Cortex of kidney (tissue), 1 donor: ENCODE measurements around the gene TIMMDC1.
"Not testable (repeated sequence)": the region's sequence is repeated elsewhere in the genome, so short reads cannot be mapped to it uniquely, and the experiment has no call there.

Experiments used
- DNase-seq: peaks from one replicate; lab custom pipeline; 2025; lab: John Stamatoyannopoulos, UW

The TIMMDC1 gene

DNA sequence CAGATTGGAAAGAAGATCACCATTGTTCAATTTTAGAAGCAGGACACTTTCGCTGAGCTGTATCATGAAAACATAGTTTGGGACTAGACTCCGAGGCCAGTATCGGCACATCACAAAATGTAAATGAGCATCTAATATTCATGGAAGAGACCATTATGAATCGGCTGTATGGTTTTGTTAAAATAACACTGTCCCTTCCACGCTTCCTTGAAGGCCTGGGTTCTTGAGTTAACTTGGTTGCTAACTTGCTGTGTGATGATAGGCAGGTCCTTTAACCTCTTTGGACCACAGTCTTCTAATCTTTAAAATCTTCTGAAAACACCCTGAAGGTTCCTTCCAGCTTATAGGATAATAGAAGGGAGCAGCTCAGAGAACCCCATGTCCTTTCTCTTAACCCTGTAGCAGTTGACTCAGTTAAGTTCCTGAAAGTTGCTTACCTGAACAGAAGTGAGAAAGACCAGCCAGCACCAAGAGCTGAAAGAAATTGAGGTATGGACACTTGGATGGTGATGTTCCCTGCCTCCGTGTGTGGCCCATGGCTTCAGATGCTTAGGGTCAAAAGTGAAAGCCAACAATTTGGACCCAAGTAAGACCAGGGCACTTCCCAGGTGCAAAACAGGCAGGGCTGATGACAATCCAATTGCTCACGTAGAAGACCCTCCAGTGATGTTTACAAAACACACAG is 59.0 kb downstream of the TIMMDC1 start:
- DNase-seq = no peak

DNA sequence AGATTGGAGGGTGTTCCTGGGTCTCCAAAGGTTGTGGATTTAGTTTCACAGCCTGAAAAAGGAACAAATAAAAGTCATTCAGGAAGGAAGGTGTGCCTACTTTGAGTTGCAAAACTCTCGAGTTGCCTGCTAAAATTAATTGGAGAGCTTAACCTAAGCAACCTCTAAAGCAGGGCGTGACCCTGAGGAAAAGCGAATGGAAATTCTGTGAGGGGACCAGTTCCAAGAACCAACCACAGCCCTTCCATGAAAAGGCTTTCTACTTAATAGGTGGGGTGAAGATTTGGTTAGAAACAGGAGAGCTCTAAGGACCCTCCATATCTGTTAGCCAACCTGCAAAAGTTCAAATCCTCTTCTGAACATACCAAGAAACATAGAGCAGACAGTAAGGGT is 59.5 kb downstream of the TIMMDC1 start:
- DNase-seq = no peak

DNA sequence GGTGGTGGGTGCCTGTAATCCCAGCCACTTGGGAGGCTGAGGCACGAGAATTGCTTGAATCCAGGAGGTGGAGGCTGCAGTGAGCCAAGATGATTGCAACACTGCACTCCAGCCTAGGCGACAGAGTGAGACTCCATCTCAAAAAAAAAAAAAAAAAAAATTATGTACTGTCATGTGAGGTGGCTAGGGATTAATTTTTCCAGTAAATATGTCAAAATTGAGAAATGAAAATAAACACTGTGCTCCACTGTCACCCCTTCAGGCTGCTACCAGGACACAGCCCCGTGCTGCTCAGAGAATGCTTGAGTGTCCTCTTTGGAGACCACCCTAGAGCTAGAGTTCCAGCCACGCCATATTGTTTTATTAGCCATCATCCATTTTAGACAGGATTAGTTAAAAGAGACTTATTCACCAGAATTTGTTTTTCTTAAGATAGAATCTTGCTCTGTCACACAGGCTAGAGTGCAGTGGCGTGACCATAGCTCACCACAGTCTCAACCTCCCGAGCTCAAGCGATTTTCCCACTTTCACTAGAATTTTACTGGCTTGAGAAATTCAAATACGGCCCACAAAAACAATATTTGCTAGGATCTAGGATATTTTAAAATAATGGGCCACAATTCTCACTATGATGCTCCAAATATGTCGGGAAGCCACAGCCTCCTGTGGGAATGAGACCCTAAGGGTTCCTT is 60.4 kb downstream of the TIMMDC1 start:
- DNase-seq = no peak

DNA sequence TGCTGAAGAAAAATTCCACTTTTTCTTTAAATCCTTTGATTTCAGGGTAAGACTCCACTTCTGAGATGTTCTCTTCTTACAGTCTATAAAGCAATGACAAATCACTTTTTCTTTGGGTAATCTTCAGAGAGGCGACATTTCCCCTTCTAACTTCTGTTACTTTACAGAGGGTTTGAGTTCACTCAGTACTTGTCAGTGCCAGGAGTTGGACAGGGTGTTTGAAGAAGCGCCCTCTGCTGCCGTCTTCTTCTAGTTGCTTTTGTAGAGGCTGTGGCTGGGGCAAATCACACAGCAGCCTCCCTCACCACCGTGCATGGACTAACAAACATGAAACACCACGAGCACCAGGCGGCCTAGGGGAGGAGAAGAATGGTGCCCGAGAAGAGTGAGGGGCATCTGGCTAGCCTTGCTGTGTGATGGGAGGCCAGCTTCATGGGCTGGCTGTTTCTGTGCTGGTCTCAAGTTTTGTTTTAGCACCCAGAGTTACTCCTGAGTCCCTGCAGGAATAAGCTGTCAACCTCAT is 61.2 kb downstream of the TIMMDC1 start, which contains the start of gene CD80:
CD80 (minus strand) TSS at position 174 of the 523 bp plus-strand sequence. CDS start 1,886 bp downstream, outside the sequence.
- no peak for DNase-seq

DNA sequence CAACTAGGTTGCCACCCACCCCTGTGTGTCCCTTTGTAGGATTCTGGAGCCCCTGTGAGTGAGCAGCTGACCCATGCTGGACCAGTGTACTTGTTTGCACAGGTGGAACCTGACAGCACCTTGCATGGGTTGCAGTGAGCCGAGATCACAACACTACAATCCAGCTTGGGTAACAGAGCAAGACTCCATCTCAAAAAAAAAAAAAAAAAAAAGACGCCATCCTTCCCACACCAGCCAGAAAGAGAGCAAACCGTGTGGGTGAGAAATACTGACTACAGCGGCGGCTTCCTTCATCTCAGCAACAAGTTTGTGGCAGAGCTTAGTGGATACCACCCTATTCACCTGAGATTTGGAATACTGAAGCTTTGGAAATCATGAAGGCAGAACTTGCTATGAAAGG is 61.8 kb downstream of the TIMMDC1 start:
- no peak for DNase-seq

DNA sequence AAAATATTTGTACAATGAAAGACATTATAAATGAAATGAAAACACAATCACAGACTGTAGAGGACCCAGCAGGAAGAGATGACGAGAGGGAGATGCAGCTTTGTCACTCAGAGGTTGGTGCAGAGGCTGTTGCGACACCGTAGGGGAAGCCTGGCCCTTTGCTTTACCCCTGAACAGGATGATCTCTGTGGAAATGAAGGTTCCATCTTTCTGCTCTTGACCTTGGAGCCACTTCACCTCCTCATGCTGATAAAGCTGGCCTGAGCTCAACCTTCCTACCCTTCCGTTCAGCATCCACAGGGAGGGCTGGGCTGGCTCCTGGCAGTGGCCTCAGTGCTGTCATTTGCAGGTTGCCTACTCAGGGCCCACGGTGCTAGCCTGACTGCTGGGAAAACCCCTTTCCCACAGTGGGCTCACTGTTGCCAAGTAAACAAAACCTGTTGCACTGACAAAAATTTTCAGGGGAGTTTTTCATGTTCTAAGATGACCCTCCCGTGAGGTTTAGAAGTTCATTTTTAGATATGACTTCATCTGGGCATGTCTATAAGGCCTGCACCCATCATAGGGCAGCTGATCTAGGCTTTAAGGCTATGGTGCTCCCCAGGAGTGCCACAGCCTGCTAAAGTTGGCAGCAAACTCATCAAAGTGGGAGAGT is 64.1 kb downstream of the TIMMDC1 start:
- DNase-seq = no peak

DNA sequence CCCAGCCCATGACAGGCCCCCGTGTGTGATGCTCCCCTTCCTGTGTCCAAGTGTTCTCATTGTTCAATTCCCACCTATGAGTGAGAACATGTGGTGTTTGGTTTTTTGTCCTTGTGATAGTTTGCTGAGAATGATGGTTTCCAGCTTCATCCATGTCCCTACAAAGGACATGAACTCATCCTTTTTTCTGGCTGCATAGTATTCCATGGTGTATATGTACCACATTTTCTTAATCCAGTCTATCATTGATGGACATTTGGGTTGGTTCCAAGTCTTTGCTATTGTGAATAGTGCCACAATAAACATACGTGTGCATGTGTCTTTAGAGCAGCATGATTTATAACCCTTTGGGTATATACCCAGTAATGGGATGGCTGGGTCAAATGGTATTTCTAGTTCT is 65.0 kb downstream of the TIMMDC1 start:
- DNase-seq = not testable (repeated sequence)

DNA sequence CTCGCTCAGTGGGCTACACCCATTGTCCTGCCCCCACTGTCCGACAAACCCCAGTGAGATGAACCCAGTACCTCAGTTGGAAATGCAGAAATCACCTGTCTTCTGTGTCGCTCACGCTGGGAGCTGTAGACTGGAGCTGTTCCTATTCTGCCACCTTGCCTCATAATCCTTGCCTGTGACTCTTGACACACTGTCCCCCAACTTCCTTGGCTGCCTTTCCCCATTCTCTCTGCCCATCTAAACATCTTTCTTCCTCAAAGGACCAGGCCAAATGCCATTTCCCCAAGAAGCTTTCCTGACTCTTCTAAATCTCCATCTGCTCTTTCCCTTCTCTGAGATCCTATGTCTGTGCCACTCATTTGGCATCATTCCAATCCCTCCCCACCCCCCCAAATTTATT is 70.8 kb downstream of the TIMMDC1 start:
- no peak for DNase-seq

DNA sequence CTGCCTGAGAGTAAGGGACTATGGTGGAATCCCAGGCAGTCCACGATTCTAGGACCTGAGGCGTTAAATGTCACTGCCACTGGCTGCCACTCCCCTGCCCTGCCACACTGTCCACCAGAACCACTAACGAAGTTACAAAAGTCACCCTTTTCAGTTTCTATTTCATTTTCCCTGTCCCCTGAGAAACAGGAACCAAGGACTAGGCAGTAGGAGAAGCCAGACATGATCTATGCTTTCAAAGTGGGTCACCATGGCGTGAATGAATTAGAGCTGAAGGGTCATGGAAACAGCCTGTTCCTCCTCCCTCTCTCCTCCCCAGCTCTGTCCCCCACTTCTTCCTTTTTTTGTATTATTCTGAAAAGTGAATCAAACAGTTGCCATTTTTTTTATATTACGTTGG is 71.9 kb downstream of the TIMMDC1 start:
- no peak for DNase-seq

DNA sequence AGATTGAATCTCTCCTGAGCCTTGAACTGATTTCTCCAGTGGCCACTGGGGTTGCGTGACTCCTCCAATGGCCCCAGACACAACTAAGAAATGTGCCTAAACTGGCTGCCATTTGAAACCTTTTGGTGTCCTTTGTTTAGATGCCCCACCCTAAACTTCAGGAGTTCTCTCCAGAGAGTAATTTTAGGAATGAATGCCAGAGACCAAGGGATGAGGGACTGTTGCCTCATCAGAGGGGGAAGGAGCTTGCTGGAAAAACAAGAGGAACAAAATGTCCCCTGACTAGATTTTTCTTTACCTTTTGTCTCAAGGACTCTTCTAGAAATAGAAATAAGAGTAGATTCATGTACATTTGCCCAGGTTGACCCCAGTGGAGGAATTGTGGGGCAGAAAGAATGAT is 72.9 kb downstream of the TIMMDC1 start:
- DNase-seq = no peak

DNA sequence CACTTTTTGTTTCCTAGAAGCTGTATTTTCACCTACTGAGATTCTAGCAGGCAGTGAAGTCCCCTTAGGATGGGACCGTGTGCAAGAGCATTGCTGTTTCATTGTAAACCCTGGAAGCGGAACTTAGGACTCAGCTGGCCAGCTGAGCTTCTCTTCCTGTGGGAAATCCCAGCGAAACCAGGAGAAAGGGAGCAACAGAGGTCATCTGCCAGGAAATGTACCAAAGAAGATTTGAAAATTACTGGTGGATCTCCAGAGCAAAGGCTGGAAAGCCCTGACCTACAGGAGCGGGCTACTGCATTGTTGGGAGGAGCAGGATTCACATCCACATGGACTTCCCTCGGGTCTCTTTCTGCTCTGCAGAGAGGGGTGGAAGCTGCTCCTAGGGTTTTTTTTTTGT is 73.3 kb downstream of the TIMMDC1 start:
- no peak for DNase-seq
